SKM-1 treated with dmso at 0.1 percent for 144 hours (cell line): ENCODE data around the gene RAB12.
"Not testable (repeated sequence)": the region's sequence is repeated elsewhere in the genome, so short reads cannot be mapped to it uniquely, and the experiment has no call there.

Source experiments
- DNase-seq: peaks from one replicate; lab custom pipeline; 2025; ENCODE audit not compliant: unreplicated experiment; lab: John Stamatoyannopoulos, UW

Gene RAB12

GRCh38 chr18:8608795-8609658 is at the start of gene RAB12:
RAB12 (plus strand) TSS chr18:8609437; CDS start chr18:8609440, 3 bp downstream.
- peak; percentile 75 for DNase-seq

GRCh38 chr18:8559612-8560186 is 49.5 kb upstream of the RAB12 start:
- DNase-seq: no peak

- DNase-seq: no peak
Measured at GRCh38 chr18:8561123-8561910, 47.9 kb upstream of the RAB12 start.

- no peak for DNase-seq
Measured at GRCh38 chr18:8562070-8562469, 47.2 kb upstream of the RAB12 start.

GRCh38 chr18:8562919-8563318 is 46.3 kb upstream of the RAB12 start:
- no peak for DNase-seq

- no peak for DNase-seq
Measured at GRCh38 chr18:8571399-8571798, 37.8 kb upstream of the RAB12 start.

- not testable (repeated sequence) for DNase-seq
Measured at GRCh38 chr18:8573766-8574165, 35.5 kb upstream of the RAB12 start.

GRCh38 chr18:8584798-8585197 is 24.4 kb upstream of the RAB12 start:
- DNase-seq: no peak

- DNase-seq: no peak
Measured at GRCh38 chr18:8586941-8587340, 22.3 kb upstream of the RAB12 start.

- no peak for DNase-seq
Measured at GRCh38 chr18:8595445-8595844, 13.8 kb upstream of the RAB12 start.

- peak; percentile 83 for DNase-seq
Measured at GRCh38 chr18:8601277-8602032, 7.8 kb upstream of the RAB12 start.

GRCh38 chr18:8602040-8602439 is 7.2 kb upstream of the RAB12 start:
- DNase-seq: no peak

GRCh38 chr18:8602557-8602956 is 6.7 kb upstream of the RAB12 start:
- no peak for DNase-seq

- peak; percentile 23 for DNase-seq
Measured at GRCh38 chr18:8603663-8604520, 5.3 kb upstream of the RAB12 start.

GRCh38 chr18:8605974-8606373 is 3.3 kb upstream of the RAB12 start:
- no peak for DNase-seq

- DNase-seq: no peak
Measured at GRCh38 chr18:8607776-8608742, 1.2 kb upstream of the RAB12 start.

GRCh38 chr18:8609659-8610458 is 622 bp downstream of the RAB12 start:
- DNase-seq: no peak

- no peak for DNase-seq
Measured at GRCh38 chr18:8610459-8610851, 1.2 kb downstream of the RAB12 start.
